GM19239 (cell line): Measurements from ENCODE around the gene SPZ1.
"Not testable (repeated sequence)": the region's sequence is repeated elsewhere in the genome, so short reads cannot be mapped to it uniquely, and the experiment has no call there.

Source experiments
- DNase-seq: peaks from one replicate; pipeline ENCODE4 v3.0.0; 2011; ENCODE audit warnings: low spot score; ENCODE audit not compliant: insufficient read length
- FAIRE-seq: peaks from 2 replicates; lab custom pipeline; 2011; peaks lifted over from hg19 to GRCh38; lab: Jason Lieb, UNC

SPZ1 gene

GRCh38 chr5:80319702-80320101, at the start of gene SPZ1:
TSS of gene SPZ1 (plus strand) at chr5:80320002. CDS start at chr5:80320216, 214 bp downstream.
- no peak for DNase-seq
- FAIRE-seq, result no peak

- FAIRE-seq, result not testable (repeated sequence)
Observed at GRCh38 chr5:80270543-80270942, 49.3 kb upstream of the SPZ1 start.

GRCh38 chr5:80275347-80275746, 44.5 kb upstream of the SPZ1 start:
- FAIRE-seq, result no peak
- no peak for DNase-seq

More at GRCh38 chr5:80270543-80270942, 49.3 kb upstream of the SPZ1 start:
- DNase-seq, result not testable (repeated sequence)

- DNase-seq (no peak), FAIRE-seq (no peak)
Observed at GRCh38 chr5:80276186-80276585, 43.6 kb upstream of the SPZ1 start.

- DNase-seq (no peak), FAIRE-seq (no peak)
Observed at GRCh38 chr5:80277191-80277590, 42.6 kb upstream of the SPZ1 start.

GRCh38 chr5:80282054-80282453, 37.7 kb upstream of the SPZ1 start:
- DNase-seq (no peak), FAIRE-seq (no peak)

- FAIRE-seq (no peak), DNase-seq (no peak)
Observed at GRCh38 chr5:80283360-80283759, 36.4 kb upstream of the SPZ1 start.

- FAIRE-seq, result no peak
Observed at GRCh38 chr5:80284720-80285119, 35.1 kb upstream of the SPZ1 start.

GRCh38 chr5:80288177-80288576, 31.6 kb upstream of the SPZ1 start:
- DNase-seq, result no peak
- no peak for FAIRE-seq

More at GRCh38 chr5:80284720-80285119, 35.1 kb upstream of the SPZ1 start:
- no peak for DNase-seq

- FAIRE-seq (no peak), DNase-seq (no peak)
Observed at GRCh38 chr5:80289320-80289719, 30.5 kb upstream of the SPZ1 start.

GRCh38 chr5:80291761-80292160, 28.0 kb upstream of the SPZ1 start:
- FAIRE-seq, result no peak

GRCh38 chr5:80296121-80296520, 23.7 kb upstream of the SPZ1 start:
- DNase-seq (no peak), FAIRE-seq (no peak)

More at GRCh38 chr5:80291761-80292160, 28.0 kb upstream of the SPZ1 start:
- DNase-seq, result no peak

- FAIRE-seq, result no peak
- DNase-seq, result no peak
Observed at GRCh38 chr5:80299601-80300000, 20.2 kb upstream of the SPZ1 start.

- DNase-seq (no peak), FAIRE-seq (no peak)
Observed at GRCh38 chr5:80300125-80300524, 19.7 kb upstream of the SPZ1 start.

GRCh38 chr5:80300796-80301195, 19.0 kb upstream of the SPZ1 start:
- not testable (repeated sequence) for FAIRE-seq, DNase-seq

GRCh38 chr5:80301342-80301741, 18.5 kb upstream of the SPZ1 start:
- DNase-seq, FAIRE-seq: not testable (repeated sequence)

- FAIRE-seq, result no peak
- no peak for DNase-seq
Observed at GRCh38 chr5:80302636-80303035, 17.2 kb upstream of the SPZ1 start.

- DNase-seq, result no peak
- FAIRE-seq, result no peak
Observed at GRCh38 chr5:80308526-80308925, 11.3 kb upstream of the SPZ1 start.

GRCh38 chr5:80309871-80310665, 9.7 kb upstream of the SPZ1 start:
- FAIRE-seq, result no peak
- DNase-seq, result no peak

- peak; percentile 23 for FAIRE-seq
Observed at GRCh38 chr5:80315244-80315643, 4.6 kb upstream of the SPZ1 start.

GRCh38 chr5:80318212-80318611, 1.6 kb upstream of the SPZ1 start:
- DNase-seq (no peak), FAIRE-seq (no peak)

More at GRCh38 chr5:80315244-80315643, 4.6 kb upstream of the SPZ1 start:
- no peak for DNase-seq

- DNase-seq, result no peak
- FAIRE-seq, result no peak
Observed at GRCh38 chr5:80324912-80325311, 5.1 kb downstream of the SPZ1 start.
